Ectodermal cell (in vitro differentiated cells): ENCODE results near the gene CARD9.

Experiments used
- H3K27ac ChIP-seq: 2 replicates; pipeline ENCODE4 v1.7.0; 2013; ENCODE audit warnings: mild to moderate bottlenecking, low read depth, low read length; ENCODE audit not compliant: insufficient read depth, poor library complexity, severe bottlenecking
- H3K27me3 ChIP-seq: 2 replicates; pipeline ENCODE4 v1.7.0; 2013; ENCODE audit warnings: mild to moderate bottlenecking, low read length; ENCODE audit not compliant: insufficient read depth, control insufficient read depth, poor library complexity, severe bottlenecking
- H3K36me3 ChIP-seq: one replicate; pipeline ENCODE4 v1.7.0; 2013; ENCODE audit warnings: low read length; ENCODE audit not compliant: control insufficient read depth, insufficient read depth
- H3K4me1 ChIP-seq: one replicate; pipeline ENCODE4 v1.7.0; 2013; ENCODE audit warnings: low read length; ENCODE audit not compliant: control insufficient read depth, insufficient read depth
- H3K4me3 ChIP-seq: 2 replicates; pipeline ENCODE4 v1.7.0; 2013; ENCODE audit warnings: low read depth, low read length, control low read depth; ENCODE audit not compliant: insufficient read depth
- H3K9me3 ChIP-seq: 2 replicates; pipeline ENCODE4 v1.7.0; 2013; ENCODE audit warnings: mild to moderate bottlenecking, low read length, moderate library complexity; ENCODE audit not compliant: control insufficient read depth
- WGBS, 2 experiments: methylation state at CpG; one replicate each; pipeline ENCODE4 v1.1.7; 2013; ENCODE audit warnings: missing lambda C conversion rate in 2 of 2; 5-methylcytosine and 5-hydroxymethylcytosine counted together

The CARD9 gene

DNA sequence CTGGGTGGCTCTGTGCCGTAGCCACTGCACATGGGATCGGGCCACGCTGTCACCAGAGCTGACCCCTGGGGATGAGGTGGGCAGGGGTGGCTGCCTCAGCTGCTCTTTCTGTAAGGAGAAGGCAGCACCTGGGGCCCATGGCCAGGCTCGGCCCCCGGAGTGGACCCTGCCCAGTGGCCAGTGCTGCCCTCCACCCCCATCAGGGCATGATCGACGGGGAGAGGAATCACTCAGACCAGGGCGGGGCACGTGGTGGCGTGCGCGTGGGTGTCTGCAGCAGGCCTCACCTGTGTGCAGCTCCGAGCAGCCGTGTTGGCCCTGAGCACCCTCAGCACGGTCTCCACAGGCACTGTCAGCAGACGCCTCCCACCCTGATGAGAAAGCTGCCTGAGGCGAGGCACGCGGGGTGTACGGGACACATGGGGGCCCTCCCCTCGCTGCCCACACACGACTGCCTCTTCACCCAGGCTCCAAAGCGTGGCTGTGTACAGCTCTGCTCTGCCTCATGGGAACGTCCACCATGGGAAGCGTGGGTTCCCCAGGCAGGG lies 8.6 kb upstream of the CARD9 start:
- peaks cover 33% of the 10 kb centered on the region for H3K36me3 ChIP-seq
- WGBS, 2 experiments: 92% methylated on average over 25 of the region's 25 CpGs
- no peaks in the 10 kb centered on the region for H3K27me3 ChIP-seq
- no peaks in the 10 kb centered on the region for H3K9me3 ChIP-seq
- no peaks in the 10 kb centered on the region for H3K4me1 ChIP-seq
- H3K4me3 ChIP-seq: no peak overlapping the region
- H3K27ac ChIP-seq: no peak overlapping the region

DNA sequence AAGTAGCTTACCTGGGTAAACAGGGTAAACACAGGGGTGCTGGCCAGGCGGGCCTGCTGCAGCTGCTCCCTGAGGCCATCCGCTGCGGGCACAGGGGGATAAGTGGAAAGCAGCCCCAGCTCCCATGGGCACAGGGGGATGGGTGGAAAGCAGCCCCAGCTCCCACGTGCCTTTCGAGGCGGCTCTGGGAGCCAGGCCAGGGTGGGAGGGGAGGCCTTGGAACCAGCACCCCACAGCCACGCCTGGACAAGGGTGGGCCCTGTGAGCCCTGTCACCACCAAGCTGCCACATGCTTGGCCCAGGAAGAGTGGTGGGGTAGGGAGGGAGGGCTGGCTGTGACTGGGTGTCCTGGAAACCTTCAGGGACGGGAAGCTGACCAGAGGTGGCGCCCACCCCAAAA lies 7.8 kb upstream of the CARD9 start:
- Histone ChIP-seq H3K36me3 (peaks cover 31% of the 10 kb centered on the region), H3K4me3 (no peak overlapping the region), H3K27me3 (no peaks in the 10 kb centered on the region), H3K4me1 (no peaks in the 10 kb centered on the region), H3K27ac (no peak overlapping the region), H3K9me3 (no peaks in the 10 kb centered on the region)
- WGBS, 2 experiments: 95% methylated on average over 9 of the region's 9 CpGs

DNA sequence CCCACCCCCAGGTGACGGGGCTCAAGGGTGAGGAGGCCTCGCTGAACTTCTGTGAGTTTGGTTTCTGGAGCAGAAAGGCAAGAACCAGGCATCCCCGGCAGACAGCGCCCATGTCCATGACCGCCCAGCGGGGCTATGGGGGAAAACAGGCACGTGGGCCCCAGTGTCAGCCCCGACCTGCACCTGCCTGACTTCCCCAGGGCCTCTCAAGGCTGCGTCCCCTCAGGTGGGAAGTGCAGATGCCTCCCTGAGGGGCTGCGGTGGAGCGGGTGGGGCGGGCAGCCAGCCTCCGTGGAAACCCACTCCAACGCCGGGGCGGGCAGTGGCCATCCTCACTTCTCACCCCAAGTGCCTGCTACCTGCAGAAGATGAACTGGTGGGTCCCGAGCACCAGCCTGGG lies 6.9 kb upstream of the CARD9 start:
- 96% methylated on average over 17 of the region's 17 CpGs for WGBS, 2 experiments
- H3K27ac ChIP-seq: no peak overlapping the region
- H3K4me1 ChIP-seq: no peaks in the 10 kb centered on the region
- peaks cover 31% of the 10 kb centered on the region for H3K36me3 ChIP-seq
- no peak overlapping the region for H3K4me3 ChIP-seq
- no peaks in the 10 kb centered on the region for H3K9me3 ChIP-seq
- no peaks in the 10 kb centered on the region for H3K27me3 ChIP-seq

DNA sequence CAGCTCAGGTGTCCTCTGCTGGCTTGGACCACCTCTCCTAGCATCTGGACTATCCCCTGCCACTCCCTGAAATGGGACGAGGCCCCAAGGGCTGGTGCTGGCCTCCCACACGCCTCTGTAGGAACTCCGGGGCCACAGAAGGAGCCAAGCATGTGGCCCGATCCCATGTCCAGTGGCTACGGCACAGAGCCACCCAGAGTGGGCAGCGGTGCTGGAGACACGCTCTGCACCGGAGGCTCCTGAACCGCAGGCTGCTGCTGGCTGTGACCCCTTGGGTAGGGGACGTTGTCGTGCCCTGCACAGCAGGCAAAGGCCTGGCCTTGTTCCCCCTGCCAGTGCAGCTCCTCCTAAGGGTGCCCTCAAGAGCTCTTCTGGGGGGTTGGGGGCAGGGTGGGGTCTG lies 6.4 kb upstream of the CARD9 start:
- Histone ChIP-seq H3K27ac (no peak overlapping the region), H3K27me3 (no peaks in the 10 kb centered on the region), H3K4me3 (no peak overlapping the region), H3K36me3 (peaks cover 31% of the 10 kb centered on the region), H3K4me1 (no peaks in the 10 kb centered on the region), H3K9me3 (no peaks in the 10 kb centered on the region)
- WGBS, 2 experiments: 87 to 89% methylated on average over 11 of the region's 11 CpGs

DNA sequence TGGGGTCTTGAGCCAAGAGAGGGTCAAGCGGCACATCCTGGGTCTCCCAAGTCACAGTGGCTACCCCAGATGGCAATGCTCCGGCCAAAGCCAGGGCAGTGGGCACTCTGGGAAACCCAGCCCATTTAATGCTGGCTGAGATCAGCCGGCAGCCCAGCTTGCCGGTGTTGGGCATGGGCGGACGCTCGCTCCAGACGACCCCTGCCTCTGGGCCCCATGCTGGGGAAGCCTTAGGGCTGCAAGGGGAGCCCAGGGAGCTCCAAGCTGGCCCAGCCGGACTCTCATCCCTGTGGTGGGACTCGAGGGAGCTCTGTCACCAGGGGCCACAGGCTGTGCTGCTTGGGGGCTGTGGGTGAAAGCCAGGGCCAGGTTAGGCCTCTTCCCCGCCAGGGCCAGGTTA lies 5.9 kb upstream of the CARD9 start:
- Histone ChIP-seq H3K36me3 (peaks cover 29% of the 10 kb centered on the region), H3K4me3 (no peak overlapping the region), H3K27ac (no peak overlapping the region), H3K9me3 (no peaks in the 10 kb centered on the region), H3K27me3 (no peaks in the 10 kb centered on the region), H3K4me1 (no peaks in the 10 kb centered on the region)
- 95 to 96% methylated on average over 11 of the region's 11 CpGs for WGBS, 2 experiments

DNA sequence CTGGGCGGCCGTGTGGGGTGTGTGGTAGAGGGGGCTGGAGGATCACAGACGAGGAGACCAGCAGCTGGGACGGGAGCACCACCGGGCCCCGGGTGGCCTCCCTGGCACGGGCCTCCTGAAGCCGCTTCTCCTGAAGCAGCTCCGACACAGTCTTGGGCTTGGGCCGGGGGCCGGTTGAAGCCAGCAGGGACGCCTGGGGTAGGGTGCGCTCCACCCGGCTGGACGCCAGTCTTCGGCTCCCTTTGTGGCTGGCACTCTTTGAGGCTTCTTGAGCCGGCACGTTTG lies 5.5 kb upstream of the CARD9 start:
- H3K36me3 ChIP-seq: peaks cover 25% of the 10 kb centered on the region
- H3K4me1 ChIP-seq: no peaks in the 10 kb centered on the region
- H3K27me3 ChIP-seq: no peaks in the 10 kb centered on the region
- H3K27ac ChIP-seq: no peak overlapping the region
- H3K4me3 ChIP-seq: no peak overlapping the region
- 95 to 96% methylated on average over 18 of the region's 18 CpGs for WGBS, 2 experiments
- H3K9me3 ChIP-seq: no peaks in the 10 kb centered on the region

DNA sequence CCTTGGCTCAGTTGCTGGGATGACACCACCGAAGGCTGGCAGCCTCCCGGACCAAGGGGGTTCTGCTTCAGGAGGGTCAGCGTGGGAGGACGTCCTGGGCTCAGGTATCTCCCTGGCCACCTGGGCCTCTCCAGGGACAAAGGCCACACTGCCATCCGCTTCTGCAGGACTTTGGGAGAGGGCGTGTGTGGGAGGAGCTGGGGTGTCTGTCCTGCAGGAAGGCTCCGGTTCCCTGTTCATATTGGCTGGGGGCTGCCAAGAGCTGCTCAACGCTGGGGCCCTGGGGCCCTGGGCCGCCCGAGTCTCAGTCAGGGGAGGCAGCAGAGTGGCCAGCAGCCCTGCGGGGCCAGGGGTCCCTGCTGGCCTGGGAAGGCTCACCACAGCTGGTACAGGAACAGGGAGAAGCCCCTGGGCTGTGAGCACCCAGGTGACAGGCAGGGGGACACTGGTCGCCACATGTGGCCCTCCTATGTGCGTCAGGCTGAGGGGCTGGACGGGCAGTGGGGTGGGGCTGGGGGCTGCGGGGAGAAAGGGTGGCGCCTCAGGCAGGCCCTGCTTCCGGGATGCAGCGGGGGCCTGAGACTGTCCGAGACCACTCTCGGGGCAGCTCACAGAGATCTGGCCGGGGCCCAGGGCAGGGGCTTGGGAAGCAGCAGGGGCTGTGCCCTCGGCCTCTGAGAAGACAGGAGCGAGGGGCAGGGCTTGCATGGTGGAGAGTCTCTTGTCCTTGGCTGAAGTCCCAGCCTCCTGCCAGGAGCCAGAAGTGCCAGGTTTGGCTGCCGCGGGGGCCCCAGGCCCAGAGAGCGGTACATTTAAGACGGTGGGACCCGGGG lies 4.9 kb upstream of the CARD9 start:
- WGBS, 2 experiments: 93% methylated on average over 28 of the region's 28 CpGs
- Histone ChIP-seq H3K4me1 (peaks cover 5% of the 10 kb centered on the region), H3K9me3 (no peaks in the 10 kb centered on the region), H3K4me3 (no peak overlapping the region), H3K27me3 (no peaks in the 10 kb centered on the region), H3K36me3 (peaks cover 21% of the 10 kb centered on the region), H3K27ac (no peak overlapping the region)

DNA sequence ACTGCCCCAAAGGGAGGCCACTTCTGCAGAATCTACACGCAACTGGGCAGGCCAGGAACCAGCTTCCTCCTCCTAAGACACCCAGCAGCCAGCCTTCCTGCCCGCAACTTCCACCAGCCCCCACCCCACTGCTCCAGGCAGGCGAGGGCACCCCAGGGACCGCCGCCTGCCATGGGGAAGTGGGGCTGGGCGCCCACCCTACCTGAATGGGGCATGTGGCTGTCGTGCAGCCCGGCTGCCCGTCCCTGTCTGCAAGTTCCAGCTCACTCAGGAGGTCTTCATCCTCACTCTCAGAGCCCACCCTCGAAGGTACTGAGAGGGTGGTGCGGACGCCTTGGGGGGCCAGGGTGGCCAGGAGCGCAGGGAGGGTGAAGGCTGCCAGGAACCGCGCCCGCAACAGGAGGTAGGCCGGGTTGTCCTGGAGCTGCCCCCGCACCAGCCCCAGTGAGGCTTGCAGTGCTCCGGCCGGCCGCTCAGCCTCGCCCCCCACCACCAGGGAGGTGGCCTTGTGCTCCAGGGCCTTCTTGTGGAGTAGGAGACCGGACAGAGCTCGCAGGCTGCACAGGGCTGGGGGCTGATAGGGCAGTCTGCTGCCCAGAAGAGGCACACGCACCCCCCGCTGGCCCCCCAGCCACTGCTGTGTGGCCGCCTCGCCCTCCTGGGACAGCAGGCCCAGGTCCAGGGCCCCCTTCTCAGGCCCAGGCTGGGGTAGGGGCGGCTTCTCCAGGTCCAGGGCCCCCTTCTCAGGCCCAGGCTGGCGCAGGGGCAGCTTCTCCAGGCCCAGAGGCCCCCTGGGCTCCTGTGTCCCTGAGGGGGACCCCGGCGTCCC lies 4.1 kb upstream of the CARD9 start:
- Histone ChIP-seq H3K27ac (no peak overlapping the region), H3K9me3 (no peaks in the 10 kb centered on the region), H3K4me1 (peaks cover 13% of the 10 kb centered on the region), H3K36me3 (peaks cover 13% of the 10 kb centered on the region), H3K27me3 (no peaks in the 10 kb centered on the region), H3K4me3 (no peak overlapping the region)
- WGBS, 2 experiments: 95 to 96% methylated on average over 32 of the region's 32 CpGs

DNA sequence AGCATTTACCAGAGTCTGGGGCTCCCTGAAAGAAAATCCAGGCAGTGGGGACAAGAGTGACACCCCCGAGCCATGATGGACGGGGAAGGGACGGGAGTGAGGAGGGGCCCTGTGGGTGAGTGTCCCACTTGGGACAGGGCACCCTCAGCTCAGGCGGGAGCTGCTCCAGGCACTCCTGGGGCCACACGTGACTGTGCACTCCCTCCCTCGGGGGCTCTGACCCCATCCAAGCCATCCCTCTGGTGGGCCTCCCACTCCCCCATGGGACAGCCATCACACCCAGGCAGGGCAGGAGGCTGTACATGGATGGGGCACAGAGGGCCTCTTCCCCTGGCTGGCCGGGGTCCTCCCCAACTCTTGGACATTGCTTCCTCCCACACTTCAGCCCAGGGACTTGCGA lies 3.0 kb upstream of the CARD9 start:
- Histone ChIP-seq H3K27ac (no peak overlapping the region), H3K9me3 (no peaks in the 10 kb centered on the region), H3K4me3 (no peak overlapping the region), H3K36me3 (peaks cover 10% of the 10 kb centered on the region), H3K27me3 (no peaks in the 10 kb centered on the region), H3K4me1 (peaks cover 13% of the 10 kb centered on the region)
- WGBS, 2 experiments: 93 to 96% methylated on average over 8 of the region's 8 CpGs

DNA sequence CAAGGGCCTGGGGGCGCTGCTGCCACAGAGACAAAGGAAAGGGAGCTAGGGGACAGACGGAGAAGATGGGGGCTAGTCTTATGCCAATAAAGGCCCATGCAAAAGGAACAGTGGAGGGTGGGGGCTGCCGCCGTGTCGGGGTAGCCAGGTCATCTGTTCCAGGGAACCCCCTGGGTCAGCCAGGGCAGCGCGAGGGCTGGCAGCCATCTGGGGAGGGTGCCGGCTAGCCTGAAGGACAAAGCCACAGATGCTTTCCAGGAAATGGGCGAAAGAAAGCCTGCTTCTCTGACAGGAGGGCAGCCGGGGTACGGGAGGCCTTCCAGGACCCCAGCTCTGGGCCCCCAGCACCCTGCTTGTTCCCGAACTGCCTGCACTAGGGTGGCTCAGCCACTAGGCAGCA lies 1.6 kb upstream of the CARD9 start:
- Histone ChIP-seq H3K36me3 (no peaks in the 10 kb centered on the region), H3K4me3 (no peak overlapping the region), H3K9me3 (no peaks in the 10 kb centered on the region), H3K27me3 (no peaks in the 10 kb centered on the region), H3K27ac (no peak overlapping the region), H3K4me1 (peaks cover 13% of the 10 kb centered on the region)
- 95 to 97% methylated on average over 12 of the region's 12 CpGs for WGBS, 2 experiments
